SU-DHL-6 (cell line): ENCODE data around the gene FRMD4B.

Experiments used
- EZH2phosphoT487 ChIP-seq: fragments of 200-600 bp; sonication (generic), shearing (Covaris generic); conservative IDR thresholded peaks from 2 replicates; pipeline ENCODE4 v1.6.1; 2018; ENCODE audit warnings: mild to moderate bottlenecking, antibody characterized with exemption, low read length, moderate library complexity, mixed read lengths
- TF ChIP-seq, protein P1 (sequence below): fragments of 200-600 bp; sonication (generic); IDR thresholded peaks from one replicate; pipeline ENCODE4 v1.5.1; 2017; ENCODE audit warnings: antibody characterized with exemption, mild to moderate bottlenecking, low read length, moderate library complexity; ENCODE audit not compliant: insufficient read depth, poor library complexity, severe bottlenecking

DNA sequence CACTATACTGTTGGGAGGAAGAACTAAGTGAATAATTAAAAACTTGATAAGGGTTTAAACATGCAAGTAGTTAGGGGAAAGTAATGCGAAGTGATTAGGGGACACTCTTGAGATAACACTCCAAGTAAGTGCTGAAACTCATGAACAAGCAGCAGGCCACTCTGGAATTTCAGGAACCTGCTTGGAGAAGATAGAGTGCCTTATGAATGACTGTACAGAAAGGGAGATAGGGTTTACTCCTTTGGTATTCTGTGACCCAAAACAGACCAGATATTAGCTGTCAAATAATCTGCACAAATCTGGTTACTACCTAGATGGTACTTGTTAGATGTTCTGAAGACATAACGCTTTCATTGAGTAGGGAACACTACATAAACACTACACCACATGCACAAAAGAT, 85.6 kb downstream of the FRMD4B start:
- TF ChIP-seq, protein P1, sequence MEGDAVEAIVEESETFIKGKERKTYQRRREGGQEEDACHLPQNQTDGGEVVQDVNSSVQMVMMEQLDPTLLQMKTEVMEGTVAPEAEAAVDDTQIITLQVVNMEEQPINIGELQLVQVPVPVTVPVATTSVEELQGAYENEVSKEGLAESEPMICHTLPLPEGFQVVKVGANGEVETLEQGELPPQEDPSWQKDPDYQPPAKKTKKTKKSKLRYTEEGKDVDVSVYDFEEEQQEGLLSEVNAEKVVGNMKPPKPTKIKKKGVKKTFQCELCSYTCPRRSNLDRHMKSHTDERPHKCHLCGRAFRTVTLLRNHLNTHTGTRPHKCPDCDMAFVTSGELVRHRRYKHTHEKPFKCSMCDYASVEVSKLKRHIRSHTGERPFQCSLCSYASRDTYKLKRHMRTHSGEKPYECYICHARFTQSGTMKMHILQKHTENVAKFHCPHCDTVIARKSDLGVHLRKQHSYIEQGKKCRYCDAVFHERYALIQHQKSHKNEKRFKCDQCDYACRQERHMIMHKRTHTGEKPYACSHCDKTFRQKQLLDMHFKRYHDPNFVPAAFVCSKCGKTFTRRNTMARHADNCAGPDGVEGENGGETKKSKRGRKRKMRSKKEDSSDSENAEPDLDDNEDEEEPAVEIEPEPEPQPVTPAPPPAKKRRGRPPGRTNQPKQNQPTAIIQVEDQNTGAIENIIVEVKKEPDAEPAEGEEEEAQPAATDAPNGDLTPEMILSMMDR, result no peak
- TF ChIP-seq EZH2phosphoT487, result no peak
